HepG2 (cell line): ENCODE measurements around the gene U2SURP. TPM values are rescaled to one million over a fixed set of nuclear protein-coding genes. Genes with fewer than 3 reads are reported as not detected.

Source experiments
- CBX1 ChIP-seq: IDR thresholded peaks from one replicate; pipeline ENCODE4 v1.6.1; 2016; ENCODE audit warnings: antibody characterized with exemption, low read depth
- CBX2 ChIP-seq, 2 experiments: fragments of 200-600 bp in 1 of 2; sonication (generic); formaldehyde crosslinking in 1 of 2; IDR thresholded peaks; 2 replicates each; pipeline versions ENCODE4 v1.7.0 to v1.8.1; 2018 to 2022; ENCODE audit warnings: low read depth in 2 of 2, low read length in 1 of 2, mild to moderate bottlenecking in 1 of 2, missing genetic modification reagents in 1 of 2
- ERF ChIP-seq: IDR thresholded peaks from 2 replicates; pipeline ENCODE4 v1.6.1; 2018; ENCODE audit warnings: missing biosample characterization, missing genetic modification reagents
- HNF1B ChIP-seq: sonication (generic); formaldehyde crosslinking; IDR thresholded peaks from 2 replicates; pipeline ENCODE4 v1.5.1; 2020; ENCODE audit warnings: mild to moderate bottlenecking, moderate library complexity, missing genetic modification reagents
- HNF4G ChIP-seq, 2 experiments: sonication (generic) in 1 of 2; formaldehyde crosslinking in 1 of 2; IDR thresholded peaks; 2 replicates each; pipeline versions ENCODE4 v1.4.0 to v1.6.1; 2011 to 2020; ENCODE audit warnings: borderline replicate concordance in 2 of 2, low read depth in 2 of 2, mild to moderate bottlenecking in 2 of 2, low read length in 1 of 2, missing genetic modification reagents in 1 of 2, moderate library complexity in 1 of 2
- HOXA7 ChIP-seq: sonication (generic); formaldehyde crosslinking; IDR thresholded peaks from 2 replicates; pipeline ENCODE4 v1.8.1; 2022; ENCODE audit warnings: mild to moderate bottlenecking, missing genetic modification reagents, moderate library complexity
- NCOR1 ChIP-seq: fragments of 200-600 bp; sonication (generic); IDR thresholded peaks from 2 replicates; pipeline ENCODE4 v1.7.0; 2017; ENCODE audit warnings: antibody characterized with exemption, low read length, borderline replicate concordance
- RAD21 ChIP-seq: fragments of 450-650 bp; formaldehyde crosslinking; IDR thresholded peaks from 2 replicates; pipeline ENCODE4 v1.5.0; 2020; ENCODE audit warnings: mild to moderate bottlenecking
- SETDB1 ChIP-seq: sonication (generic); formaldehyde crosslinking; IDR thresholded peaks from 2 replicates; pipeline ENCODE4 v1.5.1; 2020; ENCODE audit warnings: missing genetic modification reagents, mild to moderate bottlenecking, borderline replicate concordance
- SRF ChIP-seq: IDR thresholded peaks from 2 replicates; pipeline ENCODE4 v1.6.1; 2011; ENCODE audit warnings: mild to moderate bottlenecking, low read depth, low read length, moderate library complexity
- TAF15 ChIP-seq: fragments of 200-400 bp; formaldehyde crosslinking; IDR thresholded peaks from one replicate; pipeline ENCODE4 v1.6.1; 2018; ENCODE audit warnings: mild to moderate bottlenecking, low read depth, low read length; ENCODE audit not compliant: poor library complexity, severe bottlenecking
- ZHX2 ChIP-seq, 2 experiments: sonication (generic) in 1 of 2; formaldehyde crosslinking in 1 of 2; IDR thresholded peaks; 2 replicates each; pipeline versions ENCODE4 v1.6.1 to v1.9.0; 2014 to 2022; ENCODE audit warnings: antibody characterized with exemption in 1 of 2, borderline replicate concordance in 1 of 2, inconsistent platforms in 1 of 2, low read depth in 1 of 2, missing genetic modification reagents in 1 of 2
- ZMYM2 ChIP-seq: sonication (generic); formaldehyde crosslinking; IDR thresholded peaks from 2 replicates; pipeline ENCODE4 v1.8.0; 2022; ENCODE audit warnings: mild to moderate bottlenecking, missing genetic modification reagents
- ZNF772 ChIP-seq: sonication (generic); formaldehyde crosslinking; IDR thresholded peaks from 2 replicates; pipeline ENCODE4 v1.5.0; 2020; ENCODE audit warnings: mild to moderate bottlenecking, missing genetic modification reagents
- polyA plus RNA-seq, 8 experiments: library from polyadenylated mRNA; depleted of rRNA in 3 of 8; stranded (reverse) in 7 of 8; unstranded in 1 of 8; fragments of >200 nt; fragmentation: Illumina TruSeq in 4 of 8; extraction: Trizol in 4 of 8; gene quantifications; 2 replicates each; pipeline versions ENCODE4 v1.2.1 to v1.2.3, GENCODE V29; 2011 to 2016; ENCODE audit warnings: low read depth in 4 of 8, missing spikeins in 1 of 8, mixed read lengths in 1 of 8; ENCODE audit not compliant: insufficient read depth in 1 of 8
- total RNA-seq, 5 experiments: library from RNA; depleted of rRNA; stranded (reverse); fragments of >200 nt; fragmentation: Illumina TruSeq; extraction: Trizol; gene quantifications; 2 replicates each; pipeline ENCODE4 v1.2.3, GENCODE V29; 2016; ENCODE audit warnings: low read depth in 1 of 5
- TF ChIP-seq, protein P1 (sequence below): IDR thresholded peaks from 2 replicates; pipeline ENCODE4 v1.6.1; 2016; ENCODE audit warnings: missing compliant biosample characterization, missing genetic modification reagents, borderline replicate concordance
- TF ChIP-seq, protein P2 (sequence below), 2 experiments: sonication (generic) in 1 of 2; formaldehyde crosslinking in 1 of 2; IDR thresholded peaks; 2 replicates each; pipeline versions ENCODE4 v1.4.0 to v1.6.1; 2018 to 2020; ENCODE audit warnings: missing genetic modification reagents in 2 of 2, borderline replicate concordance in 1 of 2, low read depth in 1 of 2, mild to moderate bottlenecking in 1 of 2, missing biosample characterization in 1 of 2

U2SURP gene
- total and polyA plus RNA-seq, 2 of the 13 experiments (the other 11 are each of a cell fraction or from before 2014, with no cell fraction given): 55.9 to 173 TPM

DNA sequence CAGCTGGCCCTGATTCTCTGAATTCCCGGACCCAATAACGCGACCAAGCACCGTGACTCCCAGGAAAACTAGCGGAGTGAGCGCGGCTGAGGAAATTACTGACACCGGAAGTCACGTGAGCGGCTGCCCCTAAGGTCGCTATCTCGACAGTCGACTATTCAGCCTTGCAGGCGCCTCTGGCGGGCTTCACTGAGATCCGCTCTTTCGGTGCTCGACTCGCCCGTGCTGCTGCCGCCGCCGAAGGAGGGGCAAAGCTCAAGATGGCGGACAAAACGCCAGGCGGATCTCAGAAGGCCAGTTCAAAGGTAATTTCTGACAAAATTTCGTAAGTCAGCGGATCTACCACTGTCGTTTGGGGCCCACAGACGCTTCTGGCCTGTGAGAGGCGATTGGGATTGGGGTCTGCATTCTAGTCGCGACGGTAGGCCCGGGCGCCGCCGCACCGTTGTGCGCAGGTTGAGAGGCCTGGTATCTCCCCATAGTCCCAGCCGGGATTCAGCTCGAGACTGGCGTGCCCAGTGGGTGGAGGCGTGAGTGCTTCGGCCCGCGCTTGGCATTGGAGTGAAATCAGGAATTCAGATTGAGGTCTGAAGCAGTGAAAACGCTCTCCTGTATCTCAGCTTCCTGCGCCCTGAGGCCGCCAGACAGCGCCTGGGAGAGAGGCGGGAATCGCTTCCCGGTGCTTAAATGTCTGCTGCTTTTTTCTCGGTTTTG is at the start of gene U2SURP (continued):
- peak; percentile 92 for TF ChIP-seq ZHX2 (IDR thresholded peaks at IDR 0.05; ENCODE audit: low read depth)
- no peak; the same call in 1 of the 2 replicates for TF ChIP-seq ZHX2 (CRISPR knock-in tag; IDR thresholded peaks at IDR 0.05; ENCODE audit: borderline replicate concordance)
- TF ChIP-seq HOXA7 (CRISPR knock-in tag): 0 out of 2 replicates have a peak, but pooled peaks have one; percentile 69
- TF ChIP-seq, protein P1, sequence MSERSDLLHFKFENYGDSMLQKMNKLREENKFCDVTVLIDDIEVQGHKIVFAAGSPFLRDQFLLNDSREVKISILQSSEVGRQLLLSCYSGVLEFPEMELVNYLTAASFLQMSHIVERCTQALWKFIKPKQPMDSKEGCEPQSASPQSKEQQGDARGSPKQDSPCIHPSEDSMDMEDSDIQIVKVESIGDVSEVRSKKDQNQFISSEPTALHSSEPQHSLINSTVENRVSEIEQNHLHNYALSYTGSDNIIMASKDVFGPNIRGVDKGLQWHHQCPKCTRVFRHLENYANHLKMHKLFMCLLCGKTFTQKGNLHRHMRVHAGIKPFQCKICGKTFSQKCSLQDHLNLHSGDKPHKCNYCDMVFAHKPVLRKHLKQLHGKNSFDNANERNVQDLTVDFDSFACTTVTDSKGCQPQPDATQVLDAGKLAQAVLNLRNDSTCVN: no peak; the same call in 1 of the 2 replicates
- peak; percentile 28 for TF ChIP-seq CBX1
- TF ChIP-seq ZMYM2 (CRISPR knock-in tag): no peak
- no peak for TF ChIP-seq CBX2 (IDR thresholded peaks at IDR 0.05; ENCODE audit: low read depth, low read length)
- TF ChIP-seq CBX2 (CRISPR knock-in tag; IDR thresholded peaks at IDR 0.05; ENCODE audit: low read depth): no peak
- TF ChIP-seq ERF (CRISPR knock-in tag): peak; percentile 97
- TF ChIP-seq SETDB1: no peak
- TF ChIP-seq HNF4G (IDR thresholded peaks at IDR 0.05; ENCODE audit: borderline replicate concordance, low read depth, low read length): peak; percentile 63; the same call in 1 of the 2 replicates
- TF ChIP-seq HNF4G (CRISPR knock-in tag; IDR thresholded peaks at IDR 0.05; ENCODE audit: borderline replicate concordance, low read depth): peak; percentile 20; the same call in 1 of the 2 replicates
- TF ChIP-seq RAD21 (CRISPR knock-in tag): 0 out of 2 replicates have a peak, but pooled peaks have one; percentile 40
- peak; percentile 97 for TF ChIP-seq SRF
- TF ChIP-seq ZNF772 (CRISPR knock-in tag): no peak; the same call in 1 of the 2 replicates
- TF ChIP-seq, protein P2, sequence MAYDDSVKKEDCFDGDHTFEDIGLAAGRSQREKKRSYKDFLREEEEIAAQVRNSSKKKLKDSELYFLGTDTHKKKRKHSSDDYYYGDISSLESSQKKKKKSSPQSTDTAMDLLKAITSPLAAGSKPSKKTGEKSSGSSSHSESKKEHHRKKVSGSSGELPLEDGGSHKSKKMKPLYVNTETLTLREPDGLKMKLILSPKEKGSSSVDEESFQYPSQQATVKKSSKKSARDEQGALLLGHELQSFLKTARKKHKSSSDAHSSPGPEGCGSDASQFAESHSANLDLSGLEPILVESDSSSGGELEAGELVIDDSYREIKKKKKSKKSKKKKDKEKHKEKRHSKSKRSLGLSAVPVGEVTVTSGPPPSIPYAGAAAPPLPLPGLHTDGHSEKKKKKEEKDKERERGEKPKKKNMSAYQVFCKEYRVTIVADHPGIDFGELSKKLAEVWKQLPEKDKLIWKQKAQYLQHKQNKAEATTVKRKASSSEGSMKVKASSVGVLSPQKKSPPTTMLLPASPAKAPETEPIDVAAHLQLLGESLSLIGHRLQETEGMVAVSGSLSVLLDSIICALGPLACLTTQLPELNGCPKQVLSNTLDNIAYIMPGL (CRISPR knock-in tag; IDR thresholded peaks at IDR 0.05; ENCODE audit: borderline replicate concordance in 1 of 2, low read depth in 1 of 2): peak; percentile 83 to 90
- TF ChIP-seq TAF15: no peak
- TF ChIP-seq NCOR1: no peak
- peak; percentile 95 for TF ChIP-seq HNF1B
